Measurements from ENCODE around the gene ANKRD17. TPM values are rescaled to one million over a fixed set of nuclear protein-coding genes. Genes with fewer than 3 reads are reported as not detected.

Gene ANKRD17
- total and polyA plus RNA-seq, 2 of the 4 experiments (the other 2 are of a cell fraction) = 28.5 to 75.3 TPM

DNA sequence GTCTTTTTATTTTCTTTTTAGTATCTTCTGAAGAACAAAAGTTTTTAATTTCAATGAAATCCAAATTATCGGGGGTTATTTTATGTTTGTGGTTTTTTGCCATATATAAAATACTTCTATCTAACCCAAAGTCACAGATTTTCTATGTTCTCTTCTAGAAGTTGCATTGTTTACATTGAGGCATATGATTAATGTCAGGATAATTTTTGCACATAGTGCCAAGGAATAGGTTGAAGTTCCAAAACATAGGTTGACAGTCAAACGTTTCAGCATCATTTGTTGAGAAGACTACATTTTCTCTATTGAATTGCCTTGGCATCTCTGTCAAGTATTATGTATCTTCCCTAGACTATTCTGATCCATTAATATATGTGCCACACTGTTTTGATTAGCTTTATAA, 64.5 kb downstream of the ANKRD17 start:
- peak; percentile 17 for DNase-seq
- Histone ChIP-seq H3K36me3 (ENCODE audit: control insufficient read depth, insufficient read depth, low read length) (0 out of 2 replicates have a peak, but pooled peaks cover 2% of the 10 kb centered on the region), H3K4me1 (ENCODE audit: control insufficient read depth, insufficient read depth, low read length) (peaks cover 9% of the 10 kb centered on the region), H3K27ac (ENCODE audit: insufficient read depth, low read length) (no peak overlapping the region), H3K4ac (ENCODE audit: low read depth, low read length) (no peak overlapping the region), H3K4me3 (ENCODE audit: insufficient read depth, low read depth, low read length) (no peak overlapping the region), H2AK5ac (ENCODE audit: low read depth, low read length) (no peak overlapping the region), H3K27me3 (ENCODE audit: control insufficient read depth, insufficient read depth, low read length) (no peaks in the 10 kb centered on the region), H3K9ac (ENCODE audit: low read depth, low read length) (no peak overlapping the region), H2BK15ac (ENCODE audit: low read depth, low read length) (no peak overlapping the region), H3K9me3 (ENCODE audit: control insufficient read depth, insufficient read depth, low read length) (no peaks in the 10 kb centered on the region), H4K20me1 (ENCODE audit: insufficient read depth, low read length) (peaks cover 28% of the 10 kb centered on the region), H3K14ac (replicated peaks; ENCODE audit: low read depth, low read length) (no peak overlapping the region), H2BK120ac (ENCODE audit: low read depth, low read length) (no peak overlapping the region), H3K4me2 (ENCODE audit: low read depth, low read length) (no peak overlapping the region), H2AFZ (replicated peaks; ENCODE audit: low read length, poor library complexity) (no peak overlapping the region), H3K9me1 (ENCODE audit: insufficient read depth, low read length) (peaks cover 9% of the 10 kb centered on the region), H2BK20ac (ENCODE audit: low read depth, low read length) (no peak overlapping the region), H4K8ac (ENCODE audit: low read depth in 2 of 2, low read length in 2 of 2) (no peak overlapping the region), H2AK9ac (replicated peaks; ENCODE audit: low read depth, low read length, poor library complexity) (no peak overlapping the region), H3K56ac (ENCODE audit: extremely low read depth, insufficient read depth, low read length) (no peak overlapping the region), H4K91ac (ENCODE audit: insufficient read depth, low read depth, low read length) (no peak overlapping the region), H3K23ac (ENCODE audit: low read depth, low read length) (no peak overlapping the region), H3K18ac (ENCODE audit: low read depth, low read length) (no peak overlapping the region), H4K5ac (ENCODE audit: low read depth, low read length) (no peak overlapping the region), H2BK5ac (ENCODE audit: low read depth, low read length, poor library complexity, severe bottlenecking) (no peak overlapping the region), H3K79me1 (ENCODE audit: low read depth in 1 of 2, low read length in 2 of 2) (peaks cover 12 to 50% of the 10 kb centered on the region in 2 experiments)
- no peak for ATAC-seq (ENCODE audit: low read depth)
- ChIA-PET POLR2A (ENCODE audit: unreplicated experiment) (no interaction called here), CTCF (no interaction called here)
- intact Hi-C loops (cut with micrococcal nuclease) = no loop called here
- dilution Hi-C loops (cut with HindIII; ENCODE audit: low sequenced_read_pairs, unreplicated experiment) = no loop called here
- no TSS peak for BruUV-seq (replicated peaks)
- WGBS, 2 experiments (ENCODE audit: extremely low coverage in 2 of 2, insufficient read length in 1 of 2) = no CpG with 5 or more reads among the region's 2 CpGs
- in situ Hi-C loops (cut with MboI; ENCODE audit: low sequenced_read_pairs) = no loop called here
- no peak for TF ChIP-seq MXI1 (IDR thresholded peaks at IDR 0.05; ENCODE audit: borderline replicate concordance, low read depth, low read length)

Data from IMR-90 (cell line).